GM12801 (cell line): ENCODE measurements around the gene ZNF280D.

Experiments
- TF ChIP-seq, protein P1 (sequence below): IDR thresholded peaks from one replicate; pipeline ENCODE4 v1.5.1; 2011; ENCODE audit warnings: control low read depth; ENCODE audit not compliant: insufficient read length; ENCODE audit errors: extremely low read depth

The ZNF280D gene

DNA sequence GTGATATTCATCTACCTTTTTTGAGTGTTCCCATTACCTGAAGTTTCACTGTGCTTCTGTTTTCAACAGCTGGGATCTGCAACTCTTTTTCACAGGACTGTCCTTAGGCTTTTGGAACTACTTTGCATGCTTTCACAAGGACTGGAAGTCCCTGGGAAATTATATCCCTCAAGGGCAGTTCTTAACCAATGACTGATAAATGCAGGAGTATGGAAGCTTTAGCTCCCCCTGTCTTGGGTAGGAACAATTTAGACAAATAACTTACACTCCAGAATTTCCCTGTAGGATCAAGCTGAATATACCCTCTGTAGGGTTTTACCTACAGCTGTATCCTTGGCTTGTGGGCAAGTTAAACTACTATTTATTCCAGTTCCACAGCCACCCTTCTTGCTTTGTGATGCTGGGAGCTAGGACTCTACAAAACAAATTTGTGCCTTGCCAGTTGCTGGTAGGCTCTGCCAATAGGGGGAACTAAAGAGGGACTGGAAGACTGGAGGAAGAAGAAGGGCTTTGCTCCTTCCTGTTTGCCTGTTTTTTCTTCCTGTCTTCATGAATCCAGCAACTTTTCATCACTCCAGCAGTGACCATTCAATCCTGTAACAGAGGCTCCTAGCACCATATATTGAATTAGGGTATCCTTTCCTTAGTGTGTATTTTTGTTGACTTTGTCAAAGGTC lies 6.8 kb upstream of the ZNF280D start:
- TF ChIP-seq, protein P1, sequence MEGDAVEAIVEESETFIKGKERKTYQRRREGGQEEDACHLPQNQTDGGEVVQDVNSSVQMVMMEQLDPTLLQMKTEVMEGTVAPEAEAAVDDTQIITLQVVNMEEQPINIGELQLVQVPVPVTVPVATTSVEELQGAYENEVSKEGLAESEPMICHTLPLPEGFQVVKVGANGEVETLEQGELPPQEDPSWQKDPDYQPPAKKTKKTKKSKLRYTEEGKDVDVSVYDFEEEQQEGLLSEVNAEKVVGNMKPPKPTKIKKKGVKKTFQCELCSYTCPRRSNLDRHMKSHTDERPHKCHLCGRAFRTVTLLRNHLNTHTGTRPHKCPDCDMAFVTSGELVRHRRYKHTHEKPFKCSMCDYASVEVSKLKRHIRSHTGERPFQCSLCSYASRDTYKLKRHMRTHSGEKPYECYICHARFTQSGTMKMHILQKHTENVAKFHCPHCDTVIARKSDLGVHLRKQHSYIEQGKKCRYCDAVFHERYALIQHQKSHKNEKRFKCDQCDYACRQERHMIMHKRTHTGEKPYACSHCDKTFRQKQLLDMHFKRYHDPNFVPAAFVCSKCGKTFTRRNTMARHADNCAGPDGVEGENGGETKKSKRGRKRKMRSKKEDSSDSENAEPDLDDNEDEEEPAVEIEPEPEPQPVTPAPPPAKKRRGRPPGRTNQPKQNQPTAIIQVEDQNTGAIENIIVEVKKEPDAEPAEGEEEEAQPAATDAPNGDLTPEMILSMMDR, result no peak

DNA sequence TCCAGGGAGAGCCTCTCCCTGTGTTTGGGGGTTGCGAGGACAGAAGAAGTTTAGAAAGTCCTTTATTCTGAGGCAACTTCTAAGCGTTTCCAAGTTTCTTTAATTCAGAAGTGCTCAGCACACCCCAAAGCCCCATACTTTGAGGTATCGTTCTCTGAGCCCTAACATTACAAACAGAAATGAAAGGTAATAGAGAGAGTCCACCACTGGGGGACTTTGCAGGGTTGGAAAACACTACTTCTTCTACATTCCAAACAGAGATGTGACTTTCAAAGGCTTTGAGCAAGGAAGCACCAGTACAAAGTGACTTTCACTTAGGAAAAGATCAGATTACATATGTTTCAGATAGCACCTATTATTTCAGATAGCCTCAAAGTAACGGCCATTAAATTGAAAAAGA lies 6.2 kb upstream of the ZNF280D start:
- TF ChIP-seq, protein P1, result no peak

DNA sequence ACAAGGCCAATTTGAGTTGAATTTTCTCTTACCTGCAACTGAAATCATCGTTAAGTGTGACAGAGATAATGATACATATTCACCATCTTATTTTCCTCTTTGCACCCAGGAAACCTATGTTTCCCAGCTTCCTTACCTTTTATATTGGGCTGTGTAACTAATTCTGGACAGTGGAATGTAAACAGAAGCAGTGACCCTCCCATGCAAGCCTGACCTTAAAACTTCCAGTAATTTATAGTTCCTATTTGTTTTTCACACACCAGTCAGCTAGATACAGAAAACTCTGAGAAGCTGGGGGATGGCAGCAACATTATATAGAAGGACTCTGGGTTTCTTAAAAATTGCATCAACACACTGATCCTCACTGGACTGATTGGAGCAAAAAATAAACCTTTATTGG lies 4.5 kb upstream of the ZNF280D start:
- TF ChIP-seq, protein P1, result no peak

DNA sequence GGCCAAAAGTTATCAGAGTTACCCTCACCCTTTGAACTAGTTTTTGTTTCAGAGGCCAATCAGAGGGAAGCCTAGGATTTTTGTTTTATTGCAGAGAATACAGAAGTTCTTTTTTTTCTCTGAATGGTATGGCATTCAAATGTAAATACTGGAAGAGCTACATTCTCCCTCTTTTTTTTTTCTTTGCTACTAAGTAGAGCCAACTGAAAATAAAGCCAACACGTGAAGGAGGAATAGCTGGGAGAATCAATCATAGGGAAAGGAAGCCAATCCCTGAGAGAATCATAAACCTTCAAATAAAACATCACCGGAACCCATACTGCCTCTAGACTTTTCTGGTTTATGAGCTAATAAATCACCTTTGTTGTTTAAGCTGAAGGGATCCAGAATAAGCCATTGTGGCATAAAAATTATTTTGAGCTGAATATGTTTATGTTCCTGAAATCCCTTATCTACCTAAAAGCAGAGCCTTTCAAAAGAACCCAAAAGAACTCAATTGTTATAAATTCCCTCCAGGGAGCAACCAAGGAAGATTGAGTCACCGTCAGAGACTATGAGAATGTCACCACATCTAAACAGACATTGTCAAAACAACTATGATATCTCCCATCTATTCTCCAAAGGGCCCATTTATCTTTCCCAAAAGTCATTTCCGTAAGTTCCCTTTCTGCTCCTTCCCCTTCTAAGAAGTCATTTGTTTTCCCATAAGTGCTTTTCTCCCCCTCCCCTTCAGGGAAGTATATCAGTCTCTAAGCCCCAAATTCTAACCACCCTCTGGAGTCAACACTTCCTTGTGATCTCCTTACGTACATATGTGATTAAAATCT lies 3.8 kb upstream of the ZNF280D start:
- TF ChIP-seq, protein P1, result no peak

DNA sequence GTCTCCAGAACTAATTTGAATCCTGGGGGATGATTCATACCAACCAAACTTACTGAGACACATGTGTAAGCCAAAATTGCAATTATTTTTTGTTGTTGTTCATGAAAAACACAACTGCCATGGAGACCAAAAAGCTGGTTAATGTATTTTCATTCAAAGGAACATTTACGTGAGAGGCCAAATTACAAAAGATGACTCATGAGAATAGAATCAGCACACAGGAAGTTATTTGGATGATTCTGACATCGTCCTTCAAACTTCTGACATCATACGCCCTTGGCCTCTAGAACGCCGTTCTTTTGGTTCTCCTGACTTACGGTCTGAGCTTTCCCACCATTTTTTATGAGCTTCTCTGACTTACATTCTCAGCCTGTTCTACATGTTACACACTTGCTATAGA lies 3.0 kb upstream of the ZNF280D start:
- TF ChIP-seq, protein P1, result no peak

DNA sequence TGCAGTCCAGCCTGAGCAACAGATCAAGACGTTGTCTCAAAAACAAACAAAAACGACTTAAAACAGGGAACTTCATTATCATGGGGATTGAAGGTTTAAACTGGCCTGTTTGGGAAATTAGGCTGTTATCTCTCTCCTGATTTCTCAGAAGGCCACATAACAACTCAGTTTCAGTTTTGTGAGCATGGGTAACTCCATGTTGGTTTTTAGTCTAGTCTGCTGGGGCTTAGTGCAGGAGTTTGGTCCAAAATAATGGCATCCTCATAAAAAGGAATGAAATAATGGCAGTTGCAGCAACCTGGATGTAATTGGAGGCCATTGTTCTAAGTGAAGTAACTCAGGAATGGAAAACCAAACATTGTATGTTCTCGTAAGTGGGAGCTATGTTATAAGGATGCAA lies 2.3 kb upstream of the ZNF280D start:
- TF ChIP-seq, protein P1, result no peak

DNA sequence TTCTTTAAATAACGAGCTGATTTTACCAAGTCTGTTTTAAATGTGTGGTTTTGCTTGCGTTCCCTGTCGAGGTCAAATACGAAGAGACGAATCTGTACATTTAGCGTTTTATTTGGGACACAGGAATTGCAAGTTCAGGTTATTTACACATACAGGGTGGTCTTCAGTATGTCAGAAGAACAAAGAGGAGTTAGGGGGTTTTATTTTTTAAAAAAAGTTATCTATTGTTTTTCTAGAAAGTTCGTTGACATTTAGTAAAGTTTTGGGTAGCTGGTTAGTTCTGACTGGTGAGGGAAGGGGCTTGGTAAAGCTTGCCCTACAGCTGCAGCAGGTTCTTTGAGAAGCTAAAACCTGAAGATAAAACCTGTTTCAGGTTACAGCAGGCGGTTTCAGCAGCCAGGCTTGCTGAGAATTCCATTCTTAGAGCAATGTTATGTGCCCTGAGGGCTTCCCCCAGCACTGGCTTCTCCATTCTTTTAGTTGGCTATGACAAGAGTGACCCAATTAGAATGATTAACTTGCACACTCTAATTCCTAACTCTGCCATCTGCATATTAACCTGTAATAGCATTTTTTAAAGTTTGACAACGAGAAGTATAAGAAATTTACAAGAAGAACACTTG lies 815 bp upstream of the ZNF280D start:
- TF ChIP-seq, protein P1, result no peak
